Heart right ventricle (tissue), 16 donors: ENCODE data around the gene SH2B2. TPM values are rescaled to one million over a fixed set of nuclear protein-coding genes. Genes with fewer than 3 reads are reported as not detected.

Source experiments
- ATAC-seq, 8 donors: fragments of 200-7000 bp; cut with Tn5 transposase; one replicate each; pipeline ENCODE4 v1.9.1; 2020; ENCODE audit warnings: mild to moderate bottlenecking in 8 of 8, moderate library complexity in 8 of 8, moderate number of reproducible peaks in 1 of 8
- DNase-seq, 2 donors: peaks; one replicate each; pipeline ENCODE4 v3.0.0-alpha.2; 2020
- H3K27ac ChIP-seq, 10 donors: fragments of 200-600 bp; sonication (generic) in 2 of 10; one replicate each; pipeline versions ENCODE4 v1.5.0 to v1.8.0; 2020 to 2022; ENCODE audit warnings: mild to moderate bottlenecking in 3 of 10
- H3K27me3 ChIP-seq, 7 donors: fragments of 200-600 bp; one replicate each; pipeline ENCODE4 v1.8.0; 2021 to 2022; ENCODE audit warnings: mild to moderate bottlenecking in 2 of 7
- H3K36me3 ChIP-seq, 9 donors: fragments of 200-600 bp; sonication (generic) in 1 of 9; one replicate each; pipeline versions ENCODE4 v1.5.0 to v1.8.0; 2020 to 2022; ENCODE audit warnings: mild to moderate bottlenecking in 2 of 9
- H3K4me1 ChIP-seq, 9 donors: fragments of 200-600 bp; sonication (generic) in 1 of 9; one replicate each; pipeline versions ENCODE4 v1.5.0 to v1.8.0; 2020 to 2022; ENCODE audit warnings: mild to moderate bottlenecking in 4 of 9
- H3K4me3 ChIP-seq, 10 donors: fragments of 200-600 bp; sonication (generic) in 2 of 10; one replicate each; pipeline versions ENCODE4 v1.5.0 to v1.8.0; 2020 to 2022; ENCODE audit warnings: mild to moderate bottlenecking in 7 of 10, moderate library complexity in 2 of 10
- H3K9me3 ChIP-seq, 11 donors: fragments of 200-600 bp in 10 of 11; sonication (generic) in 2 of 11; one replicate each; pipeline versions ENCODE4 v1.5.0 to v1.8.0; 2013 to 2022; ENCODE audit warnings: mild to moderate bottlenecking in 2 of 11, control low read depth in 1 of 11, moderate library complexity in 1 of 11
- CTCF ChIP-seq, 9 donors: fragments of 200-600 bp; sonication (generic) in 2 of 9; IDR thresholded peaks; one replicate each; pipeline versions ENCODE4 v1.5.0 to v1.8.0; 2021 to 2022; ENCODE audit warnings: antibody characterized with exemption in 9 of 9, mild to moderate bottlenecking in 5 of 9, moderate library complexity in 1 of 9
- WGBS, 2 donors: extraction: QIAGEN DNeasy Blood & Tissue Kit; methylation state at CpG; one replicate each; pipeline ENCODE4 v1.1.7; 2013; ENCODE audit warnings: inconsistent platforms in 1 of 2; 5-methylcytosine and 5-hydroxymethylcytosine counted together
- intact Hi-C, 10 donors: fragments of 100-400 bp; cut with DNase I; formaldehyde crosslinking; loops; one replicate each; pipeline versions ENCODE4 v1.11.1 to v1.14.2; 2022
- polyA plus RNA-seq, 2 donors: library from polyadenylated mRNA; stranded (reverse); fragments of 200-250 nt; gene quantifications; one replicate each; pipeline ENCODE4 v1.2.3, GENCODE V29; 2013
- total RNA-seq, 10 donors: library from RNA; stranded (reverse); fragmentation: NEBNext Ultra II Directional in 3 of 10; extraction: Animal tissue kit (Norgen Biotek cat#: 25700) in 3 of 10; gene quantifications; one replicate each; pipeline versions ENCODE4 v1.2.1 to v1.2.4, GENCODE V29; 2021 to 2023
- donor health status: Arrhythmogenic right ventricular cardiomyopathy.
- donor health status: ischemic (EF 13 %, LVEDD 7.1; RV severe dilation, severe dysfunction).
- donor health status: healthy with polysubstance abuse.
- donor health status: DM: no; HTN: yes; CAD: no.
- donor health status: DM: no; HTN: no; CAD: no.
- donor health status: ischemic (EF 25% LVEDD 6.9; RV normal size, moderate dysfunction).
- donor health status: ischemic (EF 25% LVEDD 5.7; RV mildly dilated, moderate dysfunction).
- donor health status: healthy.
- donor health status: DM: yes; HTN: yes; CAD: no.
- donor health status: Ischemic cardiomyopathy.
- donor health status: ischemic (EF 35%, LVEDD 5.7; RV mildly dilated, moderate dysfunction).
- donor health status: nonischemic (EF 11% LVEDD 7.7; RV severe dilation, severe dysfunction).
- donor health status: DM: yes; HTN: yes; CAD: no.
- donor health status: PGD.
- donor health status: ischemic (EF 29% LVEDD 5.4; RV normal size, mild dysfunction).
- donor health status: nonischemic (EF 23%, LVEDD 6.1; RV moderate dilation, normal function).

The SH2B2 gene
- total and polyA plus RNA-seq, 12 donors, result 0.83 to 4.2 (median 1.2) TPM

- DNase-seq, result no peak
These were observed 30.8 kb upstream of the SH2B2 start for GRCh38 chr7:102255916-102256315.

GRCh38 chr7:102258073-102258748, 28.5 kb upstream of the SH2B2 start:
- H3K4me1 ChIP-seq, result peaks cover 0 to 5% (median 0%) of the 10 kb centered on the region in 9 donors
- peaks cover 0 to 5% (median 0%) of the 10 kb centered on the region in 9 donors for H3K36me3 ChIP-seq
- 93 to 94% methylated on average over 25 of the region's 25 CpGs for WGBS, 2 donors
- no peak overlapping the region for H3K27ac ChIP-seq
- intact Hi-C loops, result no loop called here
- ATAC-seq (no peak), DNase-seq (no peak)
- TF ChIP-seq CTCF (IDR thresholded peaks at IDR 0.05), result no peak
- no peak overlapping the region for H3K4me3 ChIP-seq
- no peaks in the 10 kb centered on the region for H3K9me3 ChIP-seq
- no peaks in the 10 kb centered on the region for H3K27me3 ChIP-seq

More at GRCh38 chr7:102255916-102256315, 30.8 kb upstream of the SH2B2 start:
- intact Hi-C loops, result no loop called here
- Histone ChIP-seq H3K27ac (no peak overlapping the region), H3K27me3 (no peaks in the 10 kb centered on the region), H3K36me3 (peaks cover 0 to 15% (median 0%) of the 10 kb centered on the region in 9 donors), H3K4me3 (no peak overlapping the region), H3K9me3 (no peaks in the 10 kb centered on the region), H3K4me1 (peaks cover 0 to 1% (median 0%) of the 10 kb centered on the region in 9 donors)
- no peak for ATAC-seq
- TF ChIP-seq CTCF (IDR thresholded peaks at IDR 0.05), result no peak
- 92 to 94% methylated on average over 15 of the region's 15 CpGs for WGBS, 2 donors

- no peaks in the 10 kb centered on the region for H3K36me3 ChIP-seq
- DNase-seq (no peak), ATAC-seq (no peak)
- no peaks in the 10 kb centered on the region for H3K27me3 ChIP-seq
- 79 to 84% methylated on average over 12 of the region's 12 CpGs for WGBS, 2 donors
- no peaks in the 10 kb centered on the region for H3K9me3 ChIP-seq
- no peak overlapping the region for H3K4me3 ChIP-seq
- H3K27ac ChIP-seq, result no peak overlapping the region
- no peak for TF ChIP-seq CTCF (IDR thresholded peaks at IDR 0.05)
- intact Hi-C loops, result no loop called here
- H3K4me1 ChIP-seq, result peaks cover 0 to 5% (median 0%) of the 10 kb centered on the region in 9 donors
These were observed 27.9 kb upstream of the SH2B2 start for GRCh38 chr7:102258749-102259107.

GRCh38 chr7:102260856-102261255, 25.8 kb upstream of the SH2B2 start:
- ATAC-seq (peak; percentile 68 to 96 (median 86)), DNase-seq (peak; percentile 48 to 56)
- Histone ChIP-seq H3K27me3 (no peaks in the 10 kb centered on the region), H3K4me1 (peaks cover 0 to 5% (median 0%) of the 10 kb centered on the region in 9 donors), H3K27ac (no peak overlapping the region), H3K9me3 (no peaks in the 10 kb centered on the region), H3K4me3 (no peak overlapping the region), H3K36me3 (no peaks in the 10 kb centered on the region)
- intact Hi-C loops, result loop anchor here in 1 of 10 donors (10.0 kb wide), 1 partner anchor 566 kb away; no protein-coding TSS in a partner anchor
- 38 to 42% methylated on average over 9 of the region's 9 CpGs for WGBS, 2 donors
- TF ChIP-seq CTCF (IDR thresholded peaks at IDR 0.05), result no peak
